HCT116 (cell line): ENCODE results near the gene DTNB.

Experiments used
- EZH2 ChIP-seq: fragments of 200-600 bp; sonication (generic); IDR thresholded peaks from 2 replicates; pipeline ENCODE4 v1.6.1; 2017; ENCODE audit warnings: antibody characterized with exemption, mixed run types
- EZH2phosphoT487 ChIP-seq: fragments of 200-600 bp; IDR thresholded peaks from 2 replicates; pipeline ENCODE4 v1.6.1; 2018; ENCODE audit warnings: antibody characterized with exemption, borderline replicate concordance
- POLR2A ChIP-seq: IDR thresholded peaks from 2 replicates; pipeline ENCODE4 v1.7.0; 2011; ENCODE audit warnings: borderline replicate concordance; ENCODE audit not compliant: insufficient read depth, insufficient read length; ENCODE audit errors: extremely low read depth
- POLR2AphosphoS5 ChIP-seq: IDR thresholded peaks from 2 replicates; pipeline ENCODE4 v1.6.1; 2011; ENCODE audit warnings: mild to moderate bottlenecking, low read depth, low read length, moderate library complexity
- RAD21 ChIP-seq: IDR thresholded peaks from 2 replicates; pipeline ENCODE4 v1.6.1; 2012; ENCODE audit warnings: low read depth, mild to moderate bottlenecking
- SP1 ChIP-seq: IDR thresholded peaks from 2 replicates; pipeline ENCODE4 v1.6.1; 2012; ENCODE audit warnings: low read depth
- YY1 ChIP-seq: IDR thresholded peaks from 2 replicates; pipeline ENCODE4 v1.6.1; 2011; ENCODE audit warnings: low read length, low read depth, moderate library complexity, mild to moderate bottlenecking; ENCODE audit not compliant: insufficient replicate concordance; ENCODE audit errors: extremely low read depth
- ZFX ChIP-seq: fragments of 450-650 bp; IDR thresholded peaks from 2 replicates; pipeline ENCODE4 v1.6.1; 2017
- TF ChIP-seq, protein P1 (sequence below), 3 experiments: fragments of 200-600 bp in 1 of 3; sonication (generic) in 1 of 3; IDR thresholded peaks in 2 of 3; conservative IDR thresholded peaks in 1 of 3; 2 replicates each; pipeline ENCODE4 v1.5.1; 2012 to 2017; ENCODE audit warnings: low read depth in 2 of 3, low read length in 2 of 3, antibody characterized with exemption in 1 of 3, borderline replicate concordance in 1 of 3, control low read depth in 1 of 3, mild to moderate bottlenecking in 1 of 3, mixed read lengths in 1 of 3, mixed run types in 1 of 3, moderate library complexity in 1 of 3; ENCODE audit not compliant: insufficient read depth in 1 of 3
- TF ChIP-seq, protein P2 (sequence below): IDR thresholded peaks from 2 replicates; pipeline ENCODE4 v1.6.1; 2012; ENCODE audit warnings: low read depth
- TF ChIP-seq, protein P3 (sequence below): IDR thresholded peaks from 2 replicates; pipeline ENCODE4 v1.6.1; 2011; ENCODE audit warnings: mild to moderate bottlenecking, low read length, moderate library complexity; ENCODE audit not compliant: insufficient replicate concordance; ENCODE audit errors: extremely low read depth

DNA sequence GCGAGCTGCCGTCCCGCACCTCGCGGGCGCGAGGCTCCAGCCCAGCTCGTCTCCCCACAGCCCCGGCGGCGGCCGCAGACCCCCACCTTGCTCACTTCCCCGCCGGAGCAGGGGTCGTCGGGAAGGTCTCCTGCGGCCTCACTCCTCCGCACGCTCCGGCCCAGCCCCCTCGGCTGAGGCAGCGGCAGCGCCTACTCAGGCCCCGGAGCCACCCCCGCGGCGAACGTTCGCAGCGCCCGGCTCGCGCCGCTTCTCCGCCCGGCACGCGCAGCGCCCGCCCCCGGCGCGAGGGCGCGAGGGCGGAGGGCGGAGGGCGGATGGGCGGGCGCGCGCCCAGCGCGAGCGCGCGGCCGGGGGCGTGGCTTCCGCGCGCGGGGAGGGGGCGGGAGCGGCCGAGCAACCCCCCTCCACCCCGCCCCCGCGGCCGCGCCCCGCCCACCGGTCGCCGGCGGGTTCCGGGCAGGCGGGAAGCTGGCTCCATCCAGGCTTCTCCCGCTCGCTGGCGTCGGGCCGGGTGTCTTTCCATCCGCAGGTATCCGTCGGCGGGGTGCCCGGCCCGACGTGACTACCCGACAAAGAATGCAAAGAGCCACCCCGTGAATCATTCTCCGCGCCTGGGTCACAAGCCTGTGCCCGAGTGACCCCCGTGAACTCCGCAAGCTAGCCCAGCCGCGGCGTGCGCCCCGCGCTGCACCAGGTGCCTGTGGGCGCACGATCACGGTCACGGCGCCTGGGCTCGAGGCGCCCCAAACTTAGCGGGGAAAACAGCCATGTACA lies at the start of gene DTNB:
- TF ChIP-seq, protein P1, sequence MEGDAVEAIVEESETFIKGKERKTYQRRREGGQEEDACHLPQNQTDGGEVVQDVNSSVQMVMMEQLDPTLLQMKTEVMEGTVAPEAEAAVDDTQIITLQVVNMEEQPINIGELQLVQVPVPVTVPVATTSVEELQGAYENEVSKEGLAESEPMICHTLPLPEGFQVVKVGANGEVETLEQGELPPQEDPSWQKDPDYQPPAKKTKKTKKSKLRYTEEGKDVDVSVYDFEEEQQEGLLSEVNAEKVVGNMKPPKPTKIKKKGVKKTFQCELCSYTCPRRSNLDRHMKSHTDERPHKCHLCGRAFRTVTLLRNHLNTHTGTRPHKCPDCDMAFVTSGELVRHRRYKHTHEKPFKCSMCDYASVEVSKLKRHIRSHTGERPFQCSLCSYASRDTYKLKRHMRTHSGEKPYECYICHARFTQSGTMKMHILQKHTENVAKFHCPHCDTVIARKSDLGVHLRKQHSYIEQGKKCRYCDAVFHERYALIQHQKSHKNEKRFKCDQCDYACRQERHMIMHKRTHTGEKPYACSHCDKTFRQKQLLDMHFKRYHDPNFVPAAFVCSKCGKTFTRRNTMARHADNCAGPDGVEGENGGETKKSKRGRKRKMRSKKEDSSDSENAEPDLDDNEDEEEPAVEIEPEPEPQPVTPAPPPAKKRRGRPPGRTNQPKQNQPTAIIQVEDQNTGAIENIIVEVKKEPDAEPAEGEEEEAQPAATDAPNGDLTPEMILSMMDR (IDR thresholded peaks at IDR 0.05 in 2 of 3, conservative IDR thresholded peaks at IDR 0.05 in 1 of 3; ENCODE audit: borderline replicate concordance in 1 of 3, insufficient read depth in 1 of 3, low read depth in 2 of 3, low read length in 2 of 3), result no peak
- TF ChIP-seq EZH2phosphoT487 (no peak), EZH2 (no peak), POLR2A (no peak), YY1 (no peak), SP1 (no peak; the same call in 1 of the 2 replicates), ZFX (peak; percentile 60; the same call in 1 of the 2 replicates), POLR2AphosphoS5 (peak; percentile 67), RAD21 (no peak)
- TF ChIP-seq, protein P2, sequence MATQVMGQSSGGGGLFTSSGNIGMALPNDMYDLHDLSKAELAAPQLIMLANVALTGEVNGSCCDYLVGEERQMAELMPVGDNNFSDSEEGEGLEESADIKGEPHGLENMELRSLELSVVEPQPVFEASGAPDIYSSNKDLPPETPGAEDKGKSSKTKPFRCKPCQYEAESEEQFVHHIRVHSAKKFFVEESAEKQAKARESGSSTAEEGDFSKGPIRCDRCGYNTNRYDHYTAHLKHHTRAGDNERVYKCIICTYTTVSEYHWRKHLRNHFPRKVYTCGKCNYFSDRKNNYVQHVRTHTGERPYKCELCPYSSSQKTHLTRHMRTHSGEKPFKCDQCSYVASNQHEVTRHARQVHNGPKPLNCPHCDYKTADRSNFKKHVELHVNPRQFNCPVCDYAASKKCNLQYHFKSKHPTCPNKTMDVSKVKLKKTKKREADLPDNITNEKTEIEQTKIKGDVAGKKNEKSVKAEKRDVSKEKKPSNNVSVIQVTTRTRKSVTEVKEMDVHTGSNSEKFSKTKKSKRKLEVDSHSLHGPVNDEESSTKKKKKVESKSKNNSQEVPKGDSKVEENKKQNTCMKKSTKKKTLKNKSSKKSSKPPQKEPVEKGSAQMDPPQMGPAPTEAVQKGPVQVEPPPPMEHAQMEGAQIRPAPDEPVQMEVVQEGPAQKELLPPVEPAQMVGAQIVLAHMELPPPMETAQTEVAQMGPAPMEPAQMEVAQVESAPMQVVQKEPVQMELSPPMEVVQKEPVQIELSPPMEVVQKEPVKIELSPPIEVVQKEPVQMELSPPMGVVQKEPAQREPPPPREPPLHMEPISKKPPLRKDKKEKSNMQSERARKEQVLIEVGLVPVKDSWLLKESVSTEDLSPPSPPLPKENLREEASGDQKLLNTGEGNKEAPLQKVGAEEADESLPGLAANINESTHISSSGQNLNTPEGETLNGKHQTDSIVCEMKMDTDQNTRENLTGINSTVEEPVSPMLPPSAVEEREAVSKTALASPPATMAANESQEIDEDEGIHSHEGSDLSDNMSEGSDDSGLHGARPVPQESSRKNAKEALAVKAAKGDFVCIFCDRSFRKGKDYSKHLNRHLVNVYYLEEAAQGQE, result no peak
- TF ChIP-seq, protein P3, sequence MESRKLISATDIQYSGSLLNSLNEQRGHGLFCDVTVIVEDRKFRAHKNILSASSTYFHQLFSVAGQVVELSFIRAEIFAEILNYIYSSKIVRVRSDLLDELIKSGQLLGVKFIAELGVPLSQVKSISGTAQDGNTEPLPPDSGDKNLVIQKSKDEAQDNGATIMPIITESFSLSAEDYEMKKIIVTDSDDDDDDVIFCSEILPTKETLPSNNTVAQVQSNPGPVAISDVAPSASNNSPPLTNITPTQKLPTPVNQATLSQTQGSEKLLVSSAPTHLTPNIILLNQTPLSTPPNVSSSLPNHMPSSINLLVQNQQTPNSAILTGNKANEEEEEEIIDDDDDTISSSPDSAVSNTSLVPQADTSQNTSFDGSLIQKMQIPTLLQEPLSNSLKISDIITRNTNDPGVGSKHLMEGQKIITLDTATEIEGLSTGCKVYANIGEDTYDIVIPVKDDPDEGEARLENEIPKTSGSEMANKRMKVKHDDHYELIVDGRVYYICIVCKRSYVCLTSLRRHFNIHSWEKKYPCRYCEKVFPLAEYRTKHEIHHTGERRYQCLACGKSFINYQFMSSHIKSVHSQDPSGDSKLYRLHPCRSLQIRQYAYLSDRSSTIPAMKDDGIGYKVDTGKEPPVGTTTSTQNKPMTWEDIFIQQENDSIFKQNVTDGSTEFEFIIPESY, result no peak
